LNCAP (cell line): ENCODE data around the gene SH3GL1.

Experiments used
- TF ChIP-seq, protein P1 (sequence below): fragments of 450-650 bp; IDR thresholded peaks from 2 replicates; pipeline ENCODE4 v1.5.1; 2017; ENCODE audit warnings: mild to moderate bottlenecking

Gene SH3GL1

DNA sequence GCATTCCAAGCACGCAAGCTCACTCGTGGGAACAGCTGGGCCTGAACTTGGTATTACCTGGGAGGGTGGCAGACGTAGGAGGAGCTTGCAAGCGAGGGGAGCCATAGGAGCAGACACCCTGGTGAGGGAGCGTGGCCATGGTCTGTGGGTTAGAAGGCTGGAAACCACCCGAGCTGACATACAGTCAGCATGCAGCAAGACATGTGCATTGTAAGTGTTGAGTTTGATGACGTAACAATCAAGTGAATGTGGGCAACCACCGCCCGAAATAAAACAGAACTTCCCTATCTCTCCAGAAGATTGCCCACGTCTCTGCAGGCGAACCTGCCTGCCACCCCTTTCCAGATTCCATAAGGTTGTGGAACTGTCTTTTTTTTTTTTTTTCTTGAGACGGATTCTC lies 30.4 kb upstream of the SH3GL1 start:
- TF ChIP-seq, protein P1, sequence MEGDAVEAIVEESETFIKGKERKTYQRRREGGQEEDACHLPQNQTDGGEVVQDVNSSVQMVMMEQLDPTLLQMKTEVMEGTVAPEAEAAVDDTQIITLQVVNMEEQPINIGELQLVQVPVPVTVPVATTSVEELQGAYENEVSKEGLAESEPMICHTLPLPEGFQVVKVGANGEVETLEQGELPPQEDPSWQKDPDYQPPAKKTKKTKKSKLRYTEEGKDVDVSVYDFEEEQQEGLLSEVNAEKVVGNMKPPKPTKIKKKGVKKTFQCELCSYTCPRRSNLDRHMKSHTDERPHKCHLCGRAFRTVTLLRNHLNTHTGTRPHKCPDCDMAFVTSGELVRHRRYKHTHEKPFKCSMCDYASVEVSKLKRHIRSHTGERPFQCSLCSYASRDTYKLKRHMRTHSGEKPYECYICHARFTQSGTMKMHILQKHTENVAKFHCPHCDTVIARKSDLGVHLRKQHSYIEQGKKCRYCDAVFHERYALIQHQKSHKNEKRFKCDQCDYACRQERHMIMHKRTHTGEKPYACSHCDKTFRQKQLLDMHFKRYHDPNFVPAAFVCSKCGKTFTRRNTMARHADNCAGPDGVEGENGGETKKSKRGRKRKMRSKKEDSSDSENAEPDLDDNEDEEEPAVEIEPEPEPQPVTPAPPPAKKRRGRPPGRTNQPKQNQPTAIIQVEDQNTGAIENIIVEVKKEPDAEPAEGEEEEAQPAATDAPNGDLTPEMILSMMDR, result no peak

DNA sequence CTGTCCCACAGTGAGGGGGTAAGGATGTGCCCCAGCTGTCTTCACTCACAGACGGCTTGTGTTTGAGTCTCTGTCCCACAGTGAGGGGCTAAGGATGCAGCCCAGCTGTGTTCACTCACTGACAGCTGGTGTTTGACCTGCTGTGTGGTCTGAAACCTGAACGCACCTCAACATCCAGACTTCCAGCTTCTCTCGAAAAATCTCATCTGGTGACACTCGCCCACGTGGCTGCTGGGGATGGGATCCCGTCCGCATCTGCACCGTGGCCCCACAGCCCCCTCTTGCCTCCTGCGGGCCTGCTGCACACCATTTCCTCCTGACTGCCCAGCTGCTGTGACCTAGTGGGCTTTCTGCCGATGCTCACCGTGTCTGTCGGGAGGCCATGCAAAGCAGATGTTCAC lies 29.4 kb upstream of the SH3GL1 start:
- TF ChIP-seq, protein P1, result no peak

GRCh38 chr19:4429256-4429655 lies 28.9 kb upstream of the SH3GL1 start:
- TF ChIP-seq, protein P1, result no peak

GRCh38 chr19:4428326-4428975 lies 28.1 kb upstream of the SH3GL1 start:
- TF ChIP-seq, protein P1, result no peak

DNA sequence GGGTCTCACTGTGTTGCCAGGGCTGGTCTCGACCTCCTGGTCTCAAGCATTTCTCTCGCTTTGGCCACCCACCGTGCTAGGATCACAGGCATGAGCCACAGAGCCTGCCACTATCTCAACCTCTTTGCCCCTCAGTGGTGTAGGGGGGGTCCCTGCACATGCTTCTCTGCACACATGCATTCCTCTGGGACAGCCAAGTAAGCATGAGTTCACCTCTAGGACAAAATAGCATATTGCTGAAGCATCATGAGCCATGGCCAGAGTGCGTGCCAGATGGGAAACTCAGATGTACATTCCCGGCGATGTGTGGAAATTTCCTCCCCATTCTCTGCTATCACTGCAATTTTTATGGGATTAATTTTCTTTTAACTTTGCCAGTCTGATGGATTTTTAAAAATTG lies 25.2 kb upstream of the SH3GL1 start:
- TF ChIP-seq, protein P1, result no peak

DNA sequence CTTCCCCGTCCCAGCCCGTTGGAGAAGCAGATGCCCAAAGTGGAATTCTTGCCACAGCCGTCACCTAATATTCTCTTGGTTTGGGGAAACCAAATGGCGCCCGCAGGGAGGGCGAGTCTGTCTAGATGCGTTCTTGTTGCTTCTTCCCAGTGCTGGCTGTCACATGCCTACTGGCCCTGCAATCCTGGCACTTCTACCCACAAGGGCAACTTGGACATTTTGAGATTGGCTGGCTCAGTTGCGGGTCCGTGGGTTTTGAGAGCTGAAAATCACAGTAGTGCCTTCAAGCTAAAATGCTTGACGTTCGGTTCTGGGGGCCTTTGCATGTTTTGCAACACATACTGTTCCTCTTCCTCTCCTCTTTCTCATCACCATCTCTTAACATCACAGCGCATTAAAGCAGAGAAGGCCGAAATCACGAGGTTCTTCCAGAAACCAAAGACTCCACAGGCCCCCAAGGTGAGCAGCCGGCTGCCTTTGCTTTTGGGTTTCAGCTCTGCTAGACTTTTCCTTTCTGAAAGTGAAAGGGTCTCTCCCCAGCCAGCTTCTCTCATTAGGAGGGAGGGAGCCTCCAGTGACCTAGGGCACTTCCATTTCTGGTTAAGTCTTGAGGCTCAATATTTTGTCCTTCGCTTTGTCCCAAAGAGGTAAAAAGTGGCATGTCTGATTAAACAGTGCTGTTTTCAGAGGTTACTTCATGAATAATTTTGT lies 23.2 kb upstream of the SH3GL1 start:
- TF ChIP-seq, protein P1, result no peak

DNA sequence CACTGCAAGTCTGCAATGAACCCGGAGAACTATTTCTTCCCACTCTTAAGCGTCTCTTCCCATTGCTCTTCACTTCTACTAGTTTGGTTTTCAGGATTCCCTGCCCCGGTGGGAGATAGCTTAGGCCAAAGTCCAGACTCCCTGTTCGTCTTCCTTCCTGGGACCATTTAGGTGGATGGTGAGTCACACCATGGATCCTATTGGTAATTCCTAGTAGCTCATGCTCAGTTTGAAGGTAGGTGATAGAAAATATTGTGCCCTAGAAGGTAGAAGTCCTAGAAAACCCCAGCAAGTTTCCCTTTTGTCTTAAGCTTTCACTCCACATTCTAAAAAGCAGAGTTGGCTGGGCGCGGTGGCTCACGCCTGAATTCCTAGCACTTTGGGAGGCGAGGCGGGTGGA lies 15.9 kb upstream of the SH3GL1 start:
- TF ChIP-seq, protein P1, result no peak
